Thoracic aorta (tissue), 2 donors: Measurements from ENCODE around the gene SNAP47. TPM values are rescaled to one million over a fixed set of nuclear protein-coding genes. Genes with fewer than 3 reads are reported as not detected.

Source experiments
- ATAC-seq: fragments of 150-250 bp; one replicate; pipeline ENCODE4 v1.8.0; 2017; ENCODE audit warnings: low read depth; ENCODE audit not compliant: insufficient number of reproducible peaks, low FRiP score
- DNase-seq: peaks from one replicate; pipeline ENCODE4 v3.0.0-alpha.2; 2020; ENCODE audit warnings: low spot score
- H3K27ac ChIP-seq, 2 donors: fragments of 200-600 bp; sonication (generic); 1 replicate in 1 of 2; 2 replicates in 1 of 2; pipeline ENCODE4 v1.5.1; 2016; ENCODE audit warnings: mild to moderate bottlenecking in 2 of 2, moderate library complexity in 2 of 2
- H3K27me3 ChIP-seq: fragments of 200-600 bp; sonication (generic); replicated peaks from 2 replicates; pipeline ENCODE4 v1.6.0; 2016; ENCODE audit warnings: mild to moderate bottlenecking; ENCODE audit not compliant: insufficient read depth
- H3K36me3 ChIP-seq: fragments of 200-600 bp; sonication (generic); one replicate; pipeline ENCODE4 v1.5.1; 2016
- H3K4me1 ChIP-seq, 2 donors: fragments of 200-600 bp; sonication (generic); 1 replicate in 1 of 2; 2 replicates in 1 of 2; pipeline versions ENCODE4 v1.5.1 to v1.6.0; 2016; ENCODE audit warnings: low read depth in 2 of 2, mild to moderate bottlenecking in 1 of 2; ENCODE audit not compliant: control insufficient read depth in 1 of 2
- H3K4me3 ChIP-seq: fragments of 200-600 bp; sonication (generic); 2 replicates; pipeline ENCODE4 v1.5.1; 2016; ENCODE audit warnings: mild to moderate bottlenecking
- H3K9me3 ChIP-seq: fragments of 200-600 bp; sonication (generic); 2 replicates; pipeline ENCODE4 v1.5.1; 2016
- total RNA-seq, 2 donors: library from RNA; depleted of rRNA; stranded (reverse); fragments of >200 nt; gene quantifications; one replicate each; pipeline versions ENCODE4 v1.1.0 to v1.2.3, GENCODE V29; 2016
- TF ChIP-seq, protein P1 (sequence below): fragments of 200-600 bp; sonication (generic); IDR thresholded peaks from one replicate; pipeline ENCODE4 v1.5.1; 2019; ENCODE audit warnings: antibody characterized with exemption

SNAP47 gene
- total RNA-seq, 2 donors from 2014 or later: 26.3 to 42.4 TPM

DNA sequence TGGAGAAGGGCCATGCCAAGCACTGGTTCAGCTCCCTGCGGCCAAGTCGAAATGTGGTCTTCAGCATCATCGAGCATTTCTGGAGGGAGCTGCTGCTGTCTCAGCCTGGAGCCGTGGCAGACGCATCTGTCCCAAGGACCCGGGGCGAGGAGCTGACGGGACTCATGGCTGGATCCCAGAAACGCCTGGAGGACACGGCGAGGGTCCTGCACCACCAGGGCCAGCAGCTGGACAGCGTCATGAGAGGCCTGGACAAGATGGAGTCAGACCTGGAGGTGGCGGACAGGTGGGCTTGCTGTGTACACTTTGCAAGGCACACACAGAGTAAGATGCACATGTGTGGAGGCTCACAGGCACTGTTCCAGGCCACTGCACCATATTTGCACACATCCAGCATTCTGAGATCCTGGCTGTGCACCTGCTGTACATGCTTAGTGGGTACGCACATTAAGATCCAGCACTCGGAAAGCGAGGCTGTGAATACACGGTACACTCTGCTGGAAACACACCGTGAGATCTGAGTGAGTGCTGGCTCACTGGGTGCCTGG is 12.8 kb downstream of the SNAP47 start:
- ATAC-seq (no peak), DNase-seq (no peak)
- TF ChIP-seq, protein P1, sequence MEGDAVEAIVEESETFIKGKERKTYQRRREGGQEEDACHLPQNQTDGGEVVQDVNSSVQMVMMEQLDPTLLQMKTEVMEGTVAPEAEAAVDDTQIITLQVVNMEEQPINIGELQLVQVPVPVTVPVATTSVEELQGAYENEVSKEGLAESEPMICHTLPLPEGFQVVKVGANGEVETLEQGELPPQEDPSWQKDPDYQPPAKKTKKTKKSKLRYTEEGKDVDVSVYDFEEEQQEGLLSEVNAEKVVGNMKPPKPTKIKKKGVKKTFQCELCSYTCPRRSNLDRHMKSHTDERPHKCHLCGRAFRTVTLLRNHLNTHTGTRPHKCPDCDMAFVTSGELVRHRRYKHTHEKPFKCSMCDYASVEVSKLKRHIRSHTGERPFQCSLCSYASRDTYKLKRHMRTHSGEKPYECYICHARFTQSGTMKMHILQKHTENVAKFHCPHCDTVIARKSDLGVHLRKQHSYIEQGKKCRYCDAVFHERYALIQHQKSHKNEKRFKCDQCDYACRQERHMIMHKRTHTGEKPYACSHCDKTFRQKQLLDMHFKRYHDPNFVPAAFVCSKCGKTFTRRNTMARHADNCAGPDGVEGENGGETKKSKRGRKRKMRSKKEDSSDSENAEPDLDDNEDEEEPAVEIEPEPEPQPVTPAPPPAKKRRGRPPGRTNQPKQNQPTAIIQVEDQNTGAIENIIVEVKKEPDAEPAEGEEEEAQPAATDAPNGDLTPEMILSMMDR: no peak
- H3K4me3 ChIP-seq: no peak overlapping the region
- H3K9me3 ChIP-seq: no peaks in the 10 kb centered on the region
- no peaks in the 10 kb centered on the region for H3K27me3 ChIP-seq
- peaks cover 14% of the 10 kb centered on the region for H3K36me3 ChIP-seq
- H3K27ac ChIP-seq: no peak overlapping the region
- peaks cover 0 to 22% of the 10 kb centered on the region in 2 donors for H3K4me1 ChIP-seq

DNA sequence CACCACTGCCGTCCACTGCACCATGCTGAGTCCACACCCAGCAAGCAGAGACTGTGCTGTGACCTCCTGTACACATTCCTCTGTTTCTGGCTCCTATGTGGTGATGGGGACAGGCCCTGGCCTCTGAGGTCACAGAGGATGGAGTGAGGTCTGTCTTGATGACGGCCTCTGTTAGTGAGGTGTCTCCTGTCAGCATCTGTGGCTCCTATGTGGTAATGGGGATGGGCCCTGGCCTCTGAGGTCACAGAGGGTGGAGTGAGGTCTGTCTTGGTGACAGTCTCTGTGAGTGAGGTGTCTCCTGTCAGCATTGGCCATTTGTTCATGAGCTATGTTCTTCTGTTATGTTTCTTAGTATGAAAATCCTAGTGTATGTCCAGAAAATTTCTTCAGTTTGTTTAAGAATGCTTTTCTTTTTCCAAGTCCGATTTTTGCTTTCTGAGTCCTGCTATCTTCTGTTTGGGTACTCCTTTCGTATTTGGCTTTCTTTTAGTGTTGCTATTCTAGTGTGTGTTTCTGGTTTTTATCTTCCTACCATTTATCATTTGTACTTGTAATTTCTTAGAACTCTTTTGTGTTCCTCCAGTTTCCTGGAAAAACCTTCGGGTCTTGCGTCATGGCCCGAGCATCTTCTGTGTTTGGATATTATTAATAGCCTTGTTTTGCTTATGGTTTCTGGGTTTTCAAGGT is 13.4 kb downstream of the SNAP47 start:
- ATAC-seq: no peak
- peaks cover 0 to 28% of the 10 kb centered on the region in 2 donors for H3K4me1 ChIP-seq
- H3K9me3 ChIP-seq: no peaks in the 10 kb centered on the region
- no peak for DNase-seq
- peaks cover 14% of the 10 kb centered on the region for H3K36me3 ChIP-seq
- H3K27me3 ChIP-seq: no peaks in the 10 kb centered on the region
- no peak overlapping the region for H3K27ac ChIP-seq
- no peak overlapping the region for H3K4me3 ChIP-seq
- TF ChIP-seq, protein P1: no peak

DNA sequence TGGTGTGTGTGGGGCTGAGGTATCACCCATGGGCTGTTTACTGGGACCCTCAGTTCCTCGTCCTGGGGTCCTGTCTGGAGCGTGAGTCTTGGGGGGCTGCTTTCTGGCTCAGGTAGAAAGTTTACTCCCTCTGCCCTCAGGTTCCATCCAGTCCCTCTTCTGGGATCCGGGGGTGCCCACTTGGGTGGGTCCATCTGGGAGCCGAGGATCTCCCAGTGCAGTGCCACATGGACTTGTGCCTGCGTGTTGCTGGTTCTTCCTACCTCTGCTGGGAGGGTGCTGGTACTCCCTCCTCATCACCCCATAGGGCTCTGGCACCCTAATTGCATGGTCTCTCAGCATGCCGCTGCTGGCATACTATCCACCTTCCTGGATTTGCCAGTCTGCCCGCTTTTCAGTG is 14.0 kb downstream of the SNAP47 start:
- Histone ChIP-seq H3K27ac (no peak overlapping the region), H3K9me3 (no peaks in the 10 kb centered on the region), H3K4me1 (peaks cover 0 to 34% of the 10 kb centered on the region in 2 donors), H3K27me3 (no peaks in the 10 kb centered on the region), H3K36me3 (peaks cover 14% of the 10 kb centered on the region), H3K4me3 (no peak overlapping the region)
- DNase-seq (no peak), ATAC-seq (no peak)
- TF ChIP-seq, protein P1: no peak

DNA sequence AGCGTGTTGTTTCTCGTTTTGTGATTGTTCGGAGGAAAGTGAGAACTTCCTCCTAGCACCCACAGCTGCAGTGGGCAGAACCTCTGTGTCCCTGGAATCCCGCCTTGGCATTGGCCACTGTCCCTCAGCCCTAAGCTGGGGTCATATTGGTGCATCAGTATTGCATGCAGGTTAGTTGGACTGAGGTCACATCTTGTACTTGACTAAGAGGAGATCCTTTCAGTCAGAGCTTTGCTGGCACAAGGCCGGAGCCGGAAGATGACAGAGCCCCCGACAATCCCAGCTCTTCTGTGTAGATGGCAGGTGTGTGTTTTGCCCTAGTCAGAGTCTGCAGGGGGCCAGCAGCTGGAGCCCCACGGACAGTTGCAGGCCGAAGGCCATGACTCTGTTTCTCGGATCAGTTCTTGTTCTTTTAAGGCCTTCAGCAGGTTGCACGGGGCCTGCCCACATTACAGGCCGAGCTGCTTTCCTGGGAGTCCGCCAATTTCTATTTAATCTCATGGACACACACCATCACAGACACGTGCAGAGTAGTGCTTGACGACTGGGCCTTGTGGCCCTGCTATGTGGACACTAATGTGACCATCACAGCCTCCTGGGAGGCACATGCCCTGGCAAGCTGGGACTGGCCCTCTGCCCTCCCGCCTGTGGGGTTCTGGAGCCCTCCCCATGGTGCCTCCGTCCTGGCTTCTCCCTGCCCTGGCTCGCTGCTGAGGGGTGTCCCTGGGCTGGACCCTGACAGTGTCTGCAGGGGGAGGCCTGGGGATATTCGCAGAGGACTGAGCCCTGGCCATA is 14.9 kb downstream of the SNAP47 start:
- Histone ChIP-seq H3K4me3 (no peak overlapping the region), H3K36me3 (peaks cover 14% of the 10 kb centered on the region), H3K27me3 (no peaks in the 10 kb centered on the region), H3K27ac (no peak overlapping the region), H3K9me3 (no peaks in the 10 kb centered on the region), H3K4me1 (peaks cover 0 to 38% of the 10 kb centered on the region in 2 donors)
- no peak for DNase-seq
- ATAC-seq: no peak
- TF ChIP-seq, protein P1: no peak

DNA sequence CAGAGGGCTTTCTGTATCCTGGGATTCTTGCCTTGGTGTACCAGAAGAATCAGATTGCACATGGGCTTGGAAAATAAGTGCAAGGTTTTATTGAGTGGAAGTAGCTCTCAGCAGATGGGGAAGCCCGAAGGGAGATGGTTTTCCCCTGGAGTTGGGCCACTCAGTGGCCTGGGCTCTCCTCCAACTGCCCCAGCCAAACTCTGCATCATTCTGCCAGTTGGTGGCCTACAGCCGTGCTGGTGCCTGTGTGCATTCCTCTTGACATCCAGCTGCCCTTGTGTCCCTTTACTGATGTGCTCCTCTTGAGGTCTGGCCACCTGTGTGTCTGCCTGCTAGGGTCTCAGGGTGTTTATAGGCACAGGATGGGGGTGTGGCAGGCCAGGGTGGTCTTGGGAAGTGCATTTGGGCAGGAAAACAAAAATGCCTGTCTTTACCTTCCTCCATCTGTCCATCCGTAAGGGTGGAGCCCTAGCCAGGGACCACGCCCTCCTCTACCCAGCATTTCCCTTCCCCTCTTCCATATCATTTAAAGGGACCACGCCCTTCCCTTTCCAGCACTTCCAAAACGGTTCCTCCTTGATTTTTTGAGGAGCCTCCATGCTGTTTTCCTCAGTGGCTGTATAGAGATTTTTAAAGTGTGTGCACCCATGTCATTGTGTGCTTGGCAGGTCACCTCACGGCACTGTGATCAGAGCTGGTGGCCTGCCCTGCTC is 18.9 kb downstream of the SNAP47 start:
- H3K9me3 ChIP-seq: no peaks in the 10 kb centered on the region
- H3K4me3 ChIP-seq: no peak overlapping the region
- ATAC-seq: no peak
- peaks cover 7% of the 10 kb centered on the region for H3K36me3 ChIP-seq
- no peak for DNase-seq
- peaks cover 0 to 20% of the 10 kb centered on the region in 2 donors for H3K4me1 ChIP-seq
- no peak overlapping the region for H3K27ac ChIP-seq
- TF ChIP-seq, protein P1: no peak
- H3K27me3 ChIP-seq: no peaks in the 10 kb centered on the region
